Measurements from ENCODE around the gene BAZ2B.

DNA sequence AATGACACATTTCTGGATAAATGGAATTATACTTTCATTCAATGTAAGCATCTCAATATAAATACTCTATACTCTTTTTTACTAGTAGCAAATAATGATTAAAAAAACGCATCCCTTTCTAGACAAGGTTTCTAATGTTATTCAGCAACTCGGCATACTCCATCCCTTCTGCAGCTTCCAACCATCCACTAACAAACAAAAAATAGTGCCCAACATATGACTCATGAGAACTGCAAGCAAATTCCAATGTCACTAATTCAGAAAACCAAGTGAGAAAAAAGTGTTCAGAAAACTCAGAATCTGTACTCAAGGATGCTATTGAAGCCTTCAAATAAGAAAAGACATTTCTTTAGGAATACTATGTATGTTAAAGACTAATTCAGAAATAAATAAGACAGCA lies 140.0 kb downstream of the BAZ2B start:
- no peak for TF ChIP-seq POLR2AphosphoS5 (IDR thresholded peaks at IDR 0.05)
- TF ChIP-seq, protein P1, sequence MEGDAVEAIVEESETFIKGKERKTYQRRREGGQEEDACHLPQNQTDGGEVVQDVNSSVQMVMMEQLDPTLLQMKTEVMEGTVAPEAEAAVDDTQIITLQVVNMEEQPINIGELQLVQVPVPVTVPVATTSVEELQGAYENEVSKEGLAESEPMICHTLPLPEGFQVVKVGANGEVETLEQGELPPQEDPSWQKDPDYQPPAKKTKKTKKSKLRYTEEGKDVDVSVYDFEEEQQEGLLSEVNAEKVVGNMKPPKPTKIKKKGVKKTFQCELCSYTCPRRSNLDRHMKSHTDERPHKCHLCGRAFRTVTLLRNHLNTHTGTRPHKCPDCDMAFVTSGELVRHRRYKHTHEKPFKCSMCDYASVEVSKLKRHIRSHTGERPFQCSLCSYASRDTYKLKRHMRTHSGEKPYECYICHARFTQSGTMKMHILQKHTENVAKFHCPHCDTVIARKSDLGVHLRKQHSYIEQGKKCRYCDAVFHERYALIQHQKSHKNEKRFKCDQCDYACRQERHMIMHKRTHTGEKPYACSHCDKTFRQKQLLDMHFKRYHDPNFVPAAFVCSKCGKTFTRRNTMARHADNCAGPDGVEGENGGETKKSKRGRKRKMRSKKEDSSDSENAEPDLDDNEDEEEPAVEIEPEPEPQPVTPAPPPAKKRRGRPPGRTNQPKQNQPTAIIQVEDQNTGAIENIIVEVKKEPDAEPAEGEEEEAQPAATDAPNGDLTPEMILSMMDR (IDR thresholded peaks at IDR 0.05), result no peak
